HCT116 (cell line): Measurements from ENCODE around the gene SUSD4. TPM values are rescaled to one million over a fixed set of nuclear protein-coding genes. Genes with fewer than 3 reads are reported as not detected.

ENCODE experiments used
- ATAC-seq: fragments of 200-7000 bp; cut with Tn5 transposase; 2 replicates; pipeline ENCODE4 v1.9.1; 2020; ENCODE audit warnings: mild to moderate bottlenecking, moderate library complexity
- BruUV-seq: library from RNA; stranded (reverse); fragments of 400-500 nt; replicated peaks from 2 replicates; lab custom pipeline; 2021; lab: Mats Ljungman, UMichigan
- CTCF ChIA-PET: fragments of 300-600 bp; sonication (Branson Sonifier 250); formaldehyde crosslinking; loops from one replicate; lab custom pipeline; 2021; ENCODE audit warnings: antibody characterized with exemption; lab: Charles Lee
- POLR2A ChIA-PET: fragments of 300-600, 350-600 bp; sonication (Branson Sonifier 250); formaldehyde crosslinking; loops from one replicate; lab custom pipeline; 2021; ENCODE audit warnings: antibody characterized with exemption; lab: Charles Lee
- RAD21 ChIA-PET, 2 experiments: fragments of 300-600 bp; sonication (Branson Sonifier 250); formaldehyde crosslinking; loops; one replicate each; lab custom pipeline; 2023; ENCODE audit warnings: low total read pairs in 2 of 2; ENCODE audit not compliant: uncharacterized antibody in 2 of 2, unreplicated experiment in 2 of 2, low non-redundant PET in 1 of 2; lab: Charles Lee
- DNase-seq: peaks from one replicate; pipeline ENCODE4 v3.0.0-alpha.2; 2010; ENCODE audit warnings: low read depth, low spot score
- H2AFZ ChIP-seq: fragments of 200-600 bp; shearing (Covaris generic), sonication (generic); 2 replicates; pipeline ENCODE4 v1.6.1; 2017; ENCODE audit warnings: low read depth, mixed run types, mixed read lengths, antibody characterized with exemption, low read length; ENCODE audit not compliant: poor library complexity, severe bottlenecking
- H3K27ac ChIP-seq: 2 replicates; pipeline ENCODE4 v1.5.1; 2012; ENCODE audit warnings: low read depth, low read length
- H3K27me3 ChIP-seq: fragments of 200-600 bp; sonication (generic); 2 replicates; pipeline ENCODE4 v1.6.1; 2016; ENCODE audit warnings: mixed run types, low read length, mixed read lengths; ENCODE audit not compliant: insufficient read depth
- H3K36me3 ChIP-seq, 2 experiments: fragments of 200-500 bp in 1 of 2; fragments of 200-600 bp in 1 of 2; sonication (Bioruptor generic) in 1 of 2; sonication (generic) in 1 of 2; 2 replicates each; pipeline versions ENCODE4 v1.5.1 to v1.6.1; 2014 to 2016; ENCODE audit warnings: low read length in 2 of 2, inconsistent platforms in 1 of 2, mixed read lengths in 1 of 2, mixed run types in 1 of 2; ENCODE audit not compliant: insufficient read depth in 2 of 2, control insufficient read depth in 1 of 2
- H3K4me1 ChIP-seq, 2 experiments: fragments of 200-600 bp in 1 of 2; sonication (generic) in 1 of 2; 2 replicates each; pipeline versions ENCODE4 v1.5.1 to v1.6.1; 2012 to 2017; ENCODE audit warnings: low read length in 2 of 2, inconsistent platforms in 1 of 2, mild to moderate bottlenecking in 1 of 2, mixed read lengths in 1 of 2, mixed run types in 1 of 2, moderate library complexity in 1 of 2; ENCODE audit not compliant: insufficient read depth in 2 of 2, control insufficient read depth in 1 of 2
- H3K4me2 ChIP-seq: fragments of 200-600 bp; sonication (generic); 2 replicates; pipeline ENCODE4 v1.6.1; 2017; ENCODE audit warnings: mixed run types, low read length, mixed read lengths
- H3K4me3 ChIP-seq, 2 experiments: fragments of 200-600 bp in 1 of 2; sonication (generic) in 1 of 2; replicated peaks in 1 of 2; 2 replicates each; pipeline ENCODE4 v1.5.1; 2011 to 2016; ENCODE audit warnings: low read length in 2 of 2, control low read depth in 1 of 2, low read depth in 1 of 2, mild to moderate bottlenecking in 1 of 2, mixed read lengths in 1 of 2, mixed run types in 1 of 2
- H3K79me2 ChIP-seq: fragments of 200-600 bp; sonication (generic); 2 replicates; pipeline ENCODE4 v1.6.1; 2017; ENCODE audit warnings: mild to moderate bottlenecking, mixed run types, low read length, moderate library complexity, mixed read lengths; ENCODE audit not compliant: insufficient read depth
- H3K9ac ChIP-seq: fragments of 200-600 bp; sonication (generic); 2 replicates; pipeline ENCODE4 v1.6.1; 2016; ENCODE audit warnings: low read length, mixed read lengths
- H3K9me2 ChIP-seq: fragments of 200-600 bp; sonication (generic), shearing (Covaris generic); 2 replicates; pipeline ENCODE4 v1.6.1; 2017; ENCODE audit warnings: mixed run types, mild to moderate bottlenecking, moderate library complexity; ENCODE audit not compliant: insufficient read depth
- H3K9me3 ChIP-seq, 2 experiments: fragments of 200-500 bp in 1 of 2; fragments of 200-600 bp in 1 of 2; sonication (Bioruptor generic) in 1 of 2; sonication (generic) in 1 of 2; 2 replicates each; pipeline ENCODE4 v1.6.1; 2014 to 2017; ENCODE audit warnings: low read length in 2 of 2, mixed read lengths in 2 of 2, inconsistent platforms in 1 of 2, low read depth in 1 of 2, mild to moderate bottlenecking in 1 of 2, mixed run types in 1 of 2, moderate library complexity in 1 of 2; ENCODE audit not compliant: control insufficient read depth in 1 of 2, insufficient read depth in 1 of 2
- H4K20me1 ChIP-seq: fragments of 200-600 bp; sonication (generic), shearing (Covaris generic); 2 replicates; pipeline ENCODE4 v1.6.1; 2017; ENCODE audit warnings: mixed run types, mild to moderate bottlenecking, moderate library complexity; ENCODE audit not compliant: insufficient read depth
- CBX3 ChIP-seq: IDR thresholded peaks from 2 replicates; pipeline ENCODE4 v1.6.1; 2012; ENCODE audit warnings: low read depth
- CEBPB ChIP-seq: IDR thresholded peaks from 2 replicates; pipeline ENCODE4 v1.6.1; 2012; ENCODE audit warnings: low read depth
- EGR1 ChIP-seq: IDR thresholded peaks from 2 replicates; pipeline ENCODE4 v1.6.1; 2012; ENCODE audit warnings: low read depth
- ELF1 ChIP-seq: IDR thresholded peaks from 2 replicates; pipeline ENCODE4 v1.6.1; 2012; ENCODE audit warnings: low read depth, borderline replicate concordance
- EZH2 ChIP-seq: fragments of 200-600 bp; sonication (generic); IDR thresholded peaks from 2 replicates; pipeline ENCODE4 v1.6.1; 2017; ENCODE audit warnings: antibody characterized with exemption, mixed run types
- EZH2phosphoT487 ChIP-seq: fragments of 200-600 bp; IDR thresholded peaks from 2 replicates; pipeline ENCODE4 v1.6.1; 2018; ENCODE audit warnings: antibody characterized with exemption, borderline replicate concordance
- FOSL1 ChIP-seq: IDR thresholded peaks from 2 replicates; pipeline ENCODE4 v1.6.1; 2012; ENCODE audit warnings: low read depth
- JUND ChIP-seq: IDR thresholded peaks from 2 replicates; pipeline ENCODE4 v1.6.1; 2012
- MAX ChIP-seq: IDR thresholded peaks from 2 replicates; pipeline ENCODE4 v1.6.1; 2012
- POLR2AphosphoS5 ChIP-seq: IDR thresholded peaks from 2 replicates; pipeline ENCODE4 v1.6.1; 2011; ENCODE audit warnings: mild to moderate bottlenecking, low read depth, low read length, moderate library complexity
- RAD21 ChIP-seq: IDR thresholded peaks from 2 replicates; pipeline ENCODE4 v1.6.1; 2012; ENCODE audit warnings: low read depth, mild to moderate bottlenecking
- REST ChIP-seq: IDR thresholded peaks from 2 replicates; pipeline ENCODE4 v1.6.1; 2012; ENCODE audit warnings: low read depth
- SIN3A ChIP-seq: IDR thresholded peaks from 2 replicates; pipeline ENCODE4 v1.6.1; 2012; ENCODE audit warnings: low read depth
- SP1 ChIP-seq: IDR thresholded peaks from 2 replicates; pipeline ENCODE4 v1.6.1; 2012; ENCODE audit warnings: low read depth
- YY1 ChIP-seq: IDR thresholded peaks from 2 replicates; pipeline ENCODE4 v1.6.1; 2011; ENCODE audit warnings: low read length, low read depth, moderate library complexity, mild to moderate bottlenecking; ENCODE audit not compliant: insufficient replicate concordance; ENCODE audit errors: extremely low read depth
- ZFX ChIP-seq: fragments of 450-650 bp; IDR thresholded peaks from 2 replicates; pipeline ENCODE4 v1.6.1; 2017
- ZNF274 ChIP-seq: fragments of 200-500 bp; sonication (Bioruptor generic); IDR thresholded peaks from 2 replicates; pipeline ENCODE4 v1.6.1; 2014; ENCODE audit warnings: mild to moderate bottlenecking, low read depth, low read length, inconsistent platforms
- intact Hi-C: fragments of 100-400 bp; cut with micrococcal nuclease; formaldehyde crosslinking; loops from 2 replicates; pipeline ENCODE4 v1.10.0; 2022
- total RNA-seq: library from RNA; stranded (reverse); gene quantifications from one replicate; pipeline ENCODE4 v1.2.1, GENCODE V29; 2021; ENCODE audit not compliant: unreplicated experiment

SUSD4 gene
- total RNA-seq, 1 experiment from 2014 or later: 0.59 TPM

GRCh38 chr1:223212441-223212840, 151.5 kb downstream of the SUSD4 start:
- H3K27ac ChIP-seq: no peak overlapping the region

More at GRCh38 chr1:223212441-223212840, 151.5 kb downstream of the SUSD4 start:
- H3K9me3 ChIP-seq: no peaks in the 10 kb centered on the region
- no peak overlapping the region for H3K4me2 ChIP-seq
- ATAC-seq: no peak
- no peaks in the 10 kb centered on the region for H3K79me2 ChIP-seq
- no peaks in the 10 kb centered on the region for H3K36me3 ChIP-seq
- ChIA-PET POLR2A (no interaction called here), RAD21 (no interaction called here), CTCF (no interaction called here)
- BruUV-seq: no TSS peak
- DNase-seq: no peak
- H3K4me3 ChIP-seq: no peak overlapping the region
- H3K9ac ChIP-seq: no peak overlapping the region
- no peaks in the 10 kb centered on the region; the same call in 1 of the 2 replicates for H3K27me3 ChIP-seq
- no peak for TF ChIP-seq FOSL1
- no peak for TF ChIP-seq EGR1
- TF ChIP-seq CBX3: no peak
- TF ChIP-seq EZH2phosphoT487: no peak
- TF ChIP-seq EZH2: no peak
- TF ChIP-seq JUND: no peak
- TF ChIP-seq RAD21: no peak
- TF ChIP-seq ELF1: no peak
- TF ChIP-seq ZFX: no peak
- TF ChIP-seq REST: no peak
- no peak for TF ChIP-seq MAX
- TF ChIP-seq SIN3A: no peak
- no peak for TF ChIP-seq CEBPB
- TF ChIP-seq ZNF274: no peak
- no peak for TF ChIP-seq YY1
- TF ChIP-seq SP1: no peak
- TF ChIP-seq POLR2AphosphoS5: no peak
- no peaks in the 10 kb centered on the region for H4K20me1 ChIP-seq
- intact Hi-C loops: no loop called here
- H3K4me1 ChIP-seq: no peaks in the 10 kb centered on the region
- no peaks in the 10 kb centered on the region for H3K9me2 ChIP-seq
- no peak overlapping the region for H2AFZ ChIP-seq
